ENCODE results near the gene GPSM1. TPM values are rescaled to one million over a fixed set of nuclear protein-coding genes. Genes with fewer than 3 reads are reported as not detected.

The GPSM1 gene
- polyA plus RNA-seq, 1 of the 3 experiments (the other 2 are of a cell fraction), result 26.7 TPM

DNA sequence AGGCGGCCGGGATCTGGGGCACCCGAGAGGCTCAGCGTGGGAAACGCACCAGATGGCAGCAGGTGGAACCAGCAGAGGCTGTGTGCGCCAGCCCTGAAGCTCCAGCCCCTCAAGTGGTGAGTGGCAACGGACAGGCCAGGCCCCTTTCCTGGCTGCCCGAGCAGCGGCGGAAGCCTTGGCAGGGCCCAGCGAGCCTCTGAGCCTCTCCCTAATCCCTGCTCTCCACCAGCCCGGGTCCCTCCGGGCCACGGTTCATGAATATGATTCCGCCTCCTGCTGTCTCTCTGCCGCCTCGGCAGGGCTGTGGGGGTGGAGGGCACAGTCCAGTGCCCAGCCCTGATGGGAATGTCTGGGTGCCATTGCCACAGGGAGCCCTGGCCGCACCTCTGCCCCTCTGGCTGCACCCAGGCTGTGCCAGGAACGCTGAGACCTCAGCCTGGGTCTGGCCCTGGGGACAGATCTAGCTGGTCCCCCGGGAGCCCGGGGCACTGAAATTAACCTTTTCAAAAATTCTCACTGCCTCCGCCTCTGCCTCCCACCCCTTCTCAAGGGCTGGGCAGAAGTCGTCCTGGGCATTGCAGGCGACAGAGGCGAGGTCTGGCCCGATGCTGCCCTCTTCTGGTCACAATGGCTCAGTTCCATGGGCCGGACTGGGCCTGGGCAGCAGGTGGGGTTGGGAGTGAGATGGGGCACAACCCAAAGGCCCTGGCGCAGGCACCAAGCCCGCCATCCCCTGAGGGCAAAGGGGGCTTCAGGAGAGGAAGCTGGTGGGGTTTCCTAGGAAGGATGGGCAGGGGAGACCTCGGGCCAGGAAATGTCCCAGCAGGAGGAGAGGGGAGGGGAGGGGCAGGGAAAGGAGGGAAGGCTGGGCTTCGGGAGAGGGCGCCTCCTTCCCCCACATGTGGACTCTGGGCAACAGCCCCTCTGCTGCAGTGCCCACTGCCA is 43.8 kb upstream of the GPSM1 start:
- CTCF ChIA-PET, result interaction anchor here (0.6 to 4.8 kb wide), 56 partner anchors 8 to 430 kb away, joined by 3 to 59 read pairs (median 4); partner anchors contain the start of genes CCDC187, GPSM1 and QSOX2
- no peaks in the 10 kb centered on the region for H3K79me2 ChIP-seq (ENCODE audit: insufficient read depth)
- H3K9me2 ChIP-seq, result no peaks in the 10 kb centered on the region

More for the DNA sequence above, 43.8 kb upstream of the GPSM1 start:
- peak; percentile 94 for DNase-seq
- Histone ChIP-seq H3K4me3 (ENCODE audit: low read depth in 2 of 2, low read length in 1 of 2) (peak overlapping the region in 1 of 2 experiments; percentile 43; a peak in 1 of 4 replicates), H3K27me3 (ENCODE audit: insufficient read depth) (peaks cover 41% of the 10 kb centered on the region), H3K27ac (ENCODE audit: low read depth in 2 of 2, low read length in 1 of 2) (no peak overlapping the region), H3K9ac (no peak overlapping the region), H2AFZ (ENCODE audit: low read depth) (no peak overlapping the region), H3K9me3 (no peaks in the 10 kb centered on the region), H3F3A (replicated peaks; ENCODE audit: insufficient read depth) (no peaks in the 10 kb centered on the region), H4K20me1 (ENCODE audit: insufficient read depth) (no peaks in the 10 kb centered on the region), H3K4me2 (peak overlapping the region; percentile 52; the same call in 1 of the 2 replicates), H3K36me3 (replicated peaks in 1 of 2; ENCODE audit: control insufficient read depth in 1 of 2, insufficient read depth in 2 of 2, low read length in 1 of 2) (no peaks in the 10 kb centered on the region), H3K4me1 (ENCODE audit: control insufficient read depth in 1 of 2, insufficient read depth in 2 of 2, low read depth in 1 of 2, low read length in 1 of 2) (peaks cover 0 to 11% of the 10 kb centered on the region in 2 experiments; a peak in 2 of 4 replicates)
- WGBS (ENCODE audit: low lambda C conversion rate), result 67% methylated on average over 9 of the region's 32 CpGs
- POLR2A ChIA-PET, result no interaction called here
- TF ChIP-seq RAD21 (IDR thresholded peaks at IDR 0.05; ENCODE audit: low read length), result peak; percentile 85
- no peak for TF ChIP-seq MEF2A (IDR thresholded peaks at IDR 0.05; ENCODE audit: borderline replicate concordance, low read depth)
- no peak for TF ChIP-seq TCF12 (IDR thresholded peaks at IDR 0.05)
- TF ChIP-seq CHD2 (IDR thresholded peaks at IDR 0.05; ENCODE audit: low read length, partially characterized antibody), result peak; percentile 34
- TF ChIP-seq NFIC (IDR thresholded peaks at IDR 0.05; ENCODE audit: borderline replicate concordance), result no peak
- TF ChIP-seq, protein P1, sequence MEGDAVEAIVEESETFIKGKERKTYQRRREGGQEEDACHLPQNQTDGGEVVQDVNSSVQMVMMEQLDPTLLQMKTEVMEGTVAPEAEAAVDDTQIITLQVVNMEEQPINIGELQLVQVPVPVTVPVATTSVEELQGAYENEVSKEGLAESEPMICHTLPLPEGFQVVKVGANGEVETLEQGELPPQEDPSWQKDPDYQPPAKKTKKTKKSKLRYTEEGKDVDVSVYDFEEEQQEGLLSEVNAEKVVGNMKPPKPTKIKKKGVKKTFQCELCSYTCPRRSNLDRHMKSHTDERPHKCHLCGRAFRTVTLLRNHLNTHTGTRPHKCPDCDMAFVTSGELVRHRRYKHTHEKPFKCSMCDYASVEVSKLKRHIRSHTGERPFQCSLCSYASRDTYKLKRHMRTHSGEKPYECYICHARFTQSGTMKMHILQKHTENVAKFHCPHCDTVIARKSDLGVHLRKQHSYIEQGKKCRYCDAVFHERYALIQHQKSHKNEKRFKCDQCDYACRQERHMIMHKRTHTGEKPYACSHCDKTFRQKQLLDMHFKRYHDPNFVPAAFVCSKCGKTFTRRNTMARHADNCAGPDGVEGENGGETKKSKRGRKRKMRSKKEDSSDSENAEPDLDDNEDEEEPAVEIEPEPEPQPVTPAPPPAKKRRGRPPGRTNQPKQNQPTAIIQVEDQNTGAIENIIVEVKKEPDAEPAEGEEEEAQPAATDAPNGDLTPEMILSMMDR (IDR thresholded peaks at IDR 0.05), result peak; percentile 83
- TF ChIP-seq, protein P2, sequence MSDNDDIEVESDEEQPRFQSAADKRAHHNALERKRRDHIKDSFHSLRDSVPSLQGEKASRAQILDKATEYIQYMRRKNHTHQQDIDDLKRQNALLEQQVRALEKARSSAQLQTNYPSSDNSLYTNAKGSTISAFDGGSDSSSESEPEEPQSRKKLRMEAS (IDR thresholded peaks at IDR 0.05; ENCODE audit: low read depth), result 0 out of 2 replicates have a peak, but pooled peaks have one; percentile 19
- no peak for TF ChIP-seq TAF1 (IDR thresholded peaks at IDR 0.05; ENCODE audit: borderline replicate concordance, low read depth, low read length)
- TF ChIP-seq SMC3 (IDR thresholded peaks at IDR 0.05; ENCODE audit: low read depth, low read length), result peak; percentile 84
- no peak for TF ChIP-seq TEAD4 (IDR thresholded peaks at IDR 0.05; ENCODE audit: borderline replicate concordance, insufficient read depth)
- no peak for TF ChIP-seq ELF1 (IDR thresholded peaks at IDR 0.05)
- TF ChIP-seq RFX5 (IDR thresholded peaks at IDR 0.05; ENCODE audit: low read length), result no peak
- TF ChIP-seq GABPA (IDR thresholded peaks at IDR 0.05; ENCODE audit: low read depth), result no peak
- no peak for TF ChIP-seq RCOR1 (IDR thresholded peaks at IDR 0.05; ENCODE audit: low read length)
- TF ChIP-seq, protein P3, sequence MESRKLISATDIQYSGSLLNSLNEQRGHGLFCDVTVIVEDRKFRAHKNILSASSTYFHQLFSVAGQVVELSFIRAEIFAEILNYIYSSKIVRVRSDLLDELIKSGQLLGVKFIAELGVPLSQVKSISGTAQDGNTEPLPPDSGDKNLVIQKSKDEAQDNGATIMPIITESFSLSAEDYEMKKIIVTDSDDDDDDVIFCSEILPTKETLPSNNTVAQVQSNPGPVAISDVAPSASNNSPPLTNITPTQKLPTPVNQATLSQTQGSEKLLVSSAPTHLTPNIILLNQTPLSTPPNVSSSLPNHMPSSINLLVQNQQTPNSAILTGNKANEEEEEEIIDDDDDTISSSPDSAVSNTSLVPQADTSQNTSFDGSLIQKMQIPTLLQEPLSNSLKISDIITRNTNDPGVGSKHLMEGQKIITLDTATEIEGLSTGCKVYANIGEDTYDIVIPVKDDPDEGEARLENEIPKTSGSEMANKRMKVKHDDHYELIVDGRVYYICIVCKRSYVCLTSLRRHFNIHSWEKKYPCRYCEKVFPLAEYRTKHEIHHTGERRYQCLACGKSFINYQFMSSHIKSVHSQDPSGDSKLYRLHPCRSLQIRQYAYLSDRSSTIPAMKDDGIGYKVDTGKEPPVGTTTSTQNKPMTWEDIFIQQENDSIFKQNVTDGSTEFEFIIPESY (IDR thresholded peaks at IDR 0.05; ENCODE audit: borderline replicate concordance, low read depth), result no peak
- no peak for TF ChIP-seq FOXM1 (IDR thresholded peaks at IDR 0.05; ENCODE audit: low read depth)

All from SK-N-SH (cell line).